ENCODE measurements around the gene JAKMIP1. TPM values are rescaled to one million over a fixed set of nuclear protein-coding genes. Genes with fewer than 3 reads are reported as not detected.

Gene JAKMIP1
- total RNA-seq, 1 donor from 2014 or later: 0.29 TPM

DNA sequence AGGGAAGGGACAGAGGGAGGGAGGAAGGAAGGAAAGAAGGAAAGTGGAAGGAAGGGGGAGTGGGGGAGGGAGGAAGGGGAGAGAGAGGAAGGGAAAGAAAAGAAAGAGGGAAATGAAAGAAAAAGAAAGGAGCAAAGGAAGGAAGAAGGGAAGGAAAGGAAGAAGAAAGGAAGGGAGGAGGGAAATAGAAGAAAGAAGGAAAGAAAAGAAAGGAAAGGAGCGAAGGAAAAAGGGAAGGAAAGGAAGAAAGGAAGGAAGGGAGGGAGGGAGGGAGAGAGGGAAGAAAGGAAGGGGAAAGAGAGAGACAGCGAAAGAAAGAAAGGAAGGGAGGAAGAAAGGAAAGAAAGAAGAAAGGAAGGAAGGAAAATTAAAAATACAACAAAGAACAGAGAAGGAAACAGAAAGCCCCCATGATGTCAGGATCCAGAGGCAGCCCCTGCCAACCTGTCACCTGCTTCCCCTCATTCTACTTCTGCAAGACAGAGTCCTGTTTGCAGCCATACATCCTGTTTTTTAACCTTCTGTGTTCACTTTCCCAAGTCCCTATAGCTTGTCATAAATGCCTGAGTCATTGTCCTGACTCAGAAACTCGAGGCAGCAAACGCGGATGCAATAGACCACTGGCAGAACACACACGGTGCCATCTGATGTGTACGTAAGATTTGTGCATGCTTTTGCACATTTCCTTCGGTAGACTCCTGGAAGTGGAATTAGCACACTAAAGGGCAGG, 105.2 kb downstream of the JAKMIP1 start:
- no peak for DNase-seq (ENCODE audit: low spot score)

- DNase-seq (ENCODE audit: low spot score): no peak
Observed at GRCh38 chr4:6093671-6094070, 106.7 kb downstream of the JAKMIP1 start.

- DNase-seq (ENCODE audit: low spot score): no peak
Observed at GRCh38 chr4:6092971-6093370, 107.4 kb downstream of the JAKMIP1 start.

DNA sequence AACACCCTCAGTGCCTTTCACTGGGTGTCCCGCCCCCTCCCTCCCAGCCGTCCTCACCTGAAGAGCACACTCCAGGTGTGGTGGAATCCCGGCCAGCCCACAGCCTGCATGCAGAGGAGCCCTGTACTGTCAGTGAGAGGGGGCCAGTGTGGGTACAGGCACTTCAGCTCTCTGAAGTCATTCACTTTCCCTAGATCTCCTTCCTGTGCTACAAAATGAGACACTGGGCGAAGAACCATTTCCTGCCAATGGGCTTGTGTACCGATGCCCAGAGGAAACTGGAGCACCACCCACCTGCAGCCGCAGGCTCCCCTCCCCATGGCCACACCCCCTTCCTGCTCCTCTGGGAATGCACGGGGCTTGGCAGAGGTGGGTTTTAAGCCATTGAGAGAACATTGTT, 108.2 kb downstream of the JAKMIP1 start:
- DNase-seq (ENCODE audit: low spot score): no peak

DNA sequence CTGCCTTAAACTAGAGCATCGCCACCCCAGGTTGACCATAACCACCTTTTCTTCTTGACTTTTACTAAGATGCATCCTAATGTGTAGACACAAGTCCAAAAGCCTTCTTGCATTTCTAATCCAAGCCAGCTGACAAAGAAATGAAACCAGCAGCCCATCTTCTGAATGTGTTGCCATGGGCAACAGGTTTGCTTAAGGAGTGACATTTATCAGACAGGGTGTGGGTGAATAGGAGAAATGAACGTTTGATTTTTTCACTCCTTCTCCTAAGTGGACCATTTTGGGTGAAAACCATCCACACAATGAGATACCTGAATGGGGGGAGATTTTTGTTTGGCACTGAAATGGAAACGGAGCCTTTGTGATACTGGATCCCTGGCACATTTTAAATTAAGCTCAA, 109.4 kb downstream of the JAKMIP1 start:
- no peak for DNase-seq (ENCODE audit: low spot score)

DNA sequence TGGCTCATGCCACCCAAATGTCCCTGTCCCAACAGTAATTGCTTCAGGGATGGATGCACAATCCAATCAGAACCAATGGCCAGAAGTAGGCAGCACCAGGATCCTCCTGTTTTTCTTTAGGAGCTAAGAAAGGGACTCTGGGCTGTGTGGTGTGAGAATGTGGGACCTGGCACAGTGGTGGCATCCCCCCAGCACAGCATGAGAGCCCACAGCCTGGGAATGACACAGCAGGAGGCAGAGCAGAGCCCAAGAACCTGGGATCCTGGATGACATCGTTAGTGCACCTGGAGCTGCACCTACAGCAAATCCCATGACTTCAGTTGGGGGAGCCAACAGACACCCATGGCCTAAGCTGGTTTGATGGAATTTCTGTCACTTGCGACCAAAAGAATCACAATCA, 111.4 kb downstream of the JAKMIP1 start:
- DNase-seq (ENCODE audit: low spot score): no peak

- DNase-seq (ENCODE audit: low spot score): no peak
Observed at GRCh38 chr4:6087669-6088341, 112.5 kb downstream of the JAKMIP1 start.

- DNase-seq (ENCODE audit: low spot score): no peak
Observed at GRCh38 chr4:6086846-6087245, 113.5 kb downstream of the JAKMIP1 start.

DNA sequence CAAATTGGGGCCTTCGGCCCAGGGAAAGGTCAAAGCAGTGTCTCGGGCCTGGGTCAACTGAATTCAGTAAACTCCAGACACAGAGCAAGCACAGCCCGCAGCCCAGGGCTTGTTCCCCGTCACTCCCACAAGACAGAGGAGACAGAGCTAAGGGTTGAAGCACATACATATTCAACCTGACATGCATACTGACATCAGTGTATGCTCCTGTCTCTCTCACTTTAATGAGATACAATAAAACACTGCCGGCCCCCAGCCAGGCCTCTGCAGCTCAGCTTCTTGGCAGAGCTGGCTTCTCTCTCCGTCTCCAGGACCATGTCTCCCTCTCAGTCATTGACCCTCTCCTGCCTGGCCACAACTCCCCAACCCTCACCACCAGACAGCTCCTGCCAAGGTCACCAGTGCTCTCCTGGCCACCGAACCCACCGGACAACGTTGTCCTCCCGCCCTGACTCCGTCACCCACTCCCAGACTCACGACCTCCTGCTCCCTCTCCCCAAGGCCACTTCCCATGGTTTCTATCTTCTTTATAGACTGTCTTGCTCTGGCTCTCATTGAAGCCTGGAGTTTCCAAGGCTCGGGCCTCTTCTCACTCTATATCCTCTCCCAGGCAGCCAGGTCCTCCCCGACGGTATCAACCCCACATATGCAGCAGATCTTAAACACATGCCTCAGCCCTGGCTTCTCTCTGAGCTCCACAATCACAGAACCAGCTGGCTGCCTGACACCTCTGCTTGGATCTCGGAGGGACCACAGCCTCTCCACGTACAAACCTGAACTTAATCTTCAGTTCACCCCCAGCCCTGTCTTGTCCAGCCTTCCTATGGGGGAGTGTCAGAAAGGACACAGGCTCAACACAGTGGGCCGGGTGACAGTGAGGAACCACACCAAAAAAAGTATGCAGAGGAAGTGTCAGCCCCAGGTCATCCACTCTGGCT, 114.4 kb downstream of the JAKMIP1 start:
- no peak for DNase-seq (ENCODE audit: low spot score)

DNA sequence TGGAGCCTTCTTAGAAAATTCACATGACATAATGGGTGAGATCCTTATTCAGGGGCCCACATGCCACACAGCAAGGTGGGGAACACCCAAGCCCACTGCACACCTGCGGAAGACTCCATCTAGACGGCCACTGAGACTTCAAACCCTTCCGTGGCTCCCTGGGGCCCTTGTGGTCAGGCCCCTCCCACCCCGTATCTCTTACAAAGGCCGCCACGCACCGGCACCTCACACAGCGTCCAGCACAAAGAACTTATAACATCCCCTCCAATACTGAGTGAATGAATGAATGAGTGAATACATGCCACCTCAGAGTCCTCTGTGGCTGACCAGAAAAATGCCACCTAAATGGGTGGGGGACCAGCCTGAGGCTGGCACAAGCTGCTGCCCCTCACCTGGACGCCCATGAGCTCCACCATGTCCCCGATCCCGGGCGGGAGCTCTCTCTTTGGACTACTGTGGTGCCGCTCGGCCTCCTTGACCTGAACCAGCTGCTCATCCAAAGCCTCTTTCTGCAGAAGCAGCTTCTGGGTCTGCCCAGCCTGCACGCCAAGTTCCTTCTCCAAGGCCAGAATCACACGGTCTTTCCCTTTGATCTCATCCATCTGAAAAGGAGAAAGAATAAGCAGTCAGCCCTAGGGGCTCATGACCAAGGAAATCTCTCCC, 115.2 kb downstream of the JAKMIP1 start:
- no peak for DNase-seq (ENCODE audit: low spot score)

- no peak for DNase-seq (ENCODE audit: low spot score)
Observed at GRCh38 chr4:6079965-6080364, 120.4 kb downstream of the JAKMIP1 start.

- DNase-seq (ENCODE audit: low spot score): no peak
Observed at GRCh38 chr4:6078560-6078959, 121.8 kb downstream of the JAKMIP1 start.

GRCh38 chr4:6076391-6076790, 124.0 kb downstream of the JAKMIP1 start:
- DNase-seq (ENCODE audit: low spot score): no peak

DNA sequence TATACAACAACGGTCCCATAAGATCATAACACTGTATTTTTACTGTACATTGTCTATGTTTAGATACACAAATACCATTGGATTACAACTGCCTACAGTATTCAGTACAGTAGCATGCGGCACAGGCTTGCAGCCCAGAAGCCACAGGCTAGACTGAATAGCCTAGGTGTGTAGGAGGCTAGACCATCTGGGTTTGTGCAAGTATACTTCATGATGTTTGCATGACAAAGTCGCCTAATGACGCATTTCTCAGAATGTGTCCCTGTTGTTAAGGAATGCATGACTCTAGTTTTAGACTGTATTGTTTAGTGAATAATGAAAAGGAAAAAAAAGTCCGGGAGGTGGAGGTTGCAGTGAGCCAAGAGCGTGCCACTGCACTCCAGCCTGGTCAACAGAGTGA, 125.6 kb downstream of the JAKMIP1 start:
- DNase-seq (ENCODE audit: low spot score): no peak

GRCh38 chr4:6071959-6072720, 128.2 kb downstream of the JAKMIP1 start:
- no peak for DNase-seq (ENCODE audit: low spot score)

DNA sequence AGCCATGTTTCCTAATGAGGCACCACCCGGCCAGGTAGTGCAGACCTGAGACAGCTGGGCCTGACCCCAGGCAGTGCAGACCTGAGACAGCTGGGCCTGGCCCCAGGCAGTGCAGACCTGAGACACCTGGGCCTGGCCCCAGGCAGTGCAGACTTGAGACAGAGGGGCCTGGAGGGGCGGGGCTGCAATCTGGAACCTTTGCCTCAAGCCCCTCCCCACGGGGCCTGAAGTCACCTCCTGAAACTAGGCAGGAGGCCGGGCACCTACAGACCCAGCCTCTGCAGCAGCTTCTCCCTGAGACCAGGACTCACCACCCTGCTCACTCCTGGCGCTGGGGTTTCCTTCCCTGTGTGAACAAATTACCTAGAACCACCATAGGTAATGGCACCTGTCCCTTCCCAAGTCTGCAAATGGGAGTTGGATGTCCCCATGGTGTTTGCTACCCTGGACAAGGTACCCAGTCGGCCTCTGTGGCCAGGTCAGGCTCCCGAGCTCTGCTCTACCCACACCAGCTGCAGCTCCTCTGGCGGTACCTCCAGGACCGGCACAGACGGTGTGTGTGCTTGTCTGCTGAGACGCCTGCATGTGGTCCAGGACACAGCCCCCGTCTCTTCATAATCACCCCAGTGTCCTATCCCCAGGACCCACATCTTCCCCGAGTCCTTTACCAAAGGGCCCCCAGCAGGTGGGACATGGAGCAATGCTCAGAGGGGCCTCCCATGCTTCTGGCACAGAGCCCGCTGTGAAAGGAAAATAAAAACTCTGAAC, 129.0 kb downstream of the JAKMIP1 start:
- DNase-seq (ENCODE audit: low spot score): no peak

DNA sequence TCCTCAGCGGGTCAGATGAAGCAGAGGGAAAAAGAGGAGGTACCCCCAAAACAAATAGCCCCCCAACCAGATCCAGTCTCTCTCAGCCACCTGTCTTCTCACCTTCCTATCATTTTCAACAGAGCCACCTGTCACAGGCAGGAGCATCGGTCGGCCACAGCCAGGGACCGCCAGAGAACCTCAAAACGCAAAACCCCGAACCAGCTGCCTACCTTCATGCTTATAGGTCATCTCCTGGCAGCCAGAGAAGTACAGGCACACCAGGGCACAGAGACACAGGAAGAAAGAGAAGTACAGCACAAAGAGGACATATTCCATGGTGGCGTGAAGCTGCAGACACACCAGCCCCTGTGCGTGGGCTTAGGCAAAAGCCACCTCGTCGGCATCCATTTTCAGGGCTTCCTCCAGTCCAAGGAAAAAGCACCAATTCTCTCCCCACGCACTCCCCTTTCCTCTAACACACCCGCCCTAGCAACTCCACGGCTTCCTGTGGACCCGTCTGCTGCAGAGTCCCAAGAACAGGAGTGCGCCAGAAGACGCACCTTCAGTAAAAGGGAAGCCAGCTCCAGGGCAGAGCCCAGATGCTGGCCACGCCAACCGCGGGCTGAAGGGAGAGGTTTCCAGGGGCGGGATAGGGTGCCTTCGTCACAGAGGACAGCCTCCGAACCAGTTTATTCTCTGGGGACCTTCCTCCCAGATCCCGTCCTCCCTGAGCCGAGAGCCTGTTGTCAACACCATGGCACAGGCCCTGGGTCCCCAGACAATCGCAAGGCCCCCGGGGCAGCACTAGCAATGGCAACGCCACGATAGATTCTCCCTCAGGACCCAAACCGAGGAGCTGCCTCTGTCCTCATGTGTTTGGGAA, 130.3 kb downstream of the JAKMIP1 start:
- no peak for DNase-seq (ENCODE audit: low spot score)

- no peak for DNase-seq (ENCODE audit: low spot score)
Observed at GRCh38 chr4:6068986-6069385, 131.4 kb downstream of the JAKMIP1 start.

DNA sequence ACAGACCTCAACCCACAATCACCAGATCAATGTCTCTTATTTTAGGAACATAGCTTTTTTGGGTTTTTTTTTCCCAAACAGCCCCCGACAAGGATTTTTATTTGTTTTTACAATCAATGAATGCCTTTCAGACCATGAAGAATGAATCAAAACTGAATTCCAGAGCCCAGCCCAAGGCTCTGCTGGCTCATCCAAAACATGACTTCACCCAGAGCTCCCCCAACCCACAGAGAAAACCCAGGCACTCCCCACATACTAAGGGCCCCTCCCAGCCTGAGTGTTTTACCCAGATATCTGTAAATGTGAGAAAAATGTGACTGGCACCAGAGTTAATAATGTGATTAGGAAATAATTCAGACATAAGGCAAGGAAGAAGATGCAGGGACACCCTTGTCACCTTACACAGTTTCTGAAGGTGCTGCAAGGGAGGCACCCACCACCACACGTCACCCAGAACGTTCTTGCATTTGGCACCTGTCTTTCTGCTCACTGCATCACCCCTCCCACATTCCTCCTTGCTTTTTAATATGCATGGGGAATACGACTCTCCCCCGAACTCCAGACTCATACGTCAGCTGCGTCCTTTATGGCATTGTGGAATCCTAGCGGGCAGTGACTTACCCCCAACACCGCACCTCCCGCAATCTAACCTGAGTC, 134.3 kb downstream of the JAKMIP1 start:
- no peak for DNase-seq (ENCODE audit: low spot score)

Data from ureter (tissue), 1 donor.